SH-SY5Y (cell line): Measurements from ENCODE around the gene ADAMTS7.

Source experiments
- GATA2 ChIP-seq: IDR thresholded peaks from 2 replicates; pipeline ENCODE4 v1.6.1; 2011; ENCODE audit warnings: mild to moderate bottlenecking, low read depth, low read length
- GATA3 ChIP-seq: IDR thresholded peaks from 2 replicates; pipeline ENCODE4 v1.6.1; 2011; ENCODE audit warnings: low read depth, mild to moderate bottlenecking, low read length, moderate library complexity

GRCh38 chr15:78788016-78788660 lies 23.1 kb downstream of the ADAMTS7 start:
- TF ChIP-seq GATA3: no peak
- no peak for TF ChIP-seq GATA2
